ENCODE measurements around the gene EEFSEC.

The EEFSEC gene

GRCh38 chr3:128433837-128434165 lies 280.5 kb downstream of the EEFSEC start:
- DNase-seq, result no peak

- DNase-seq, result no peak
Observed at GRCh38 chr3:128434524-128434923, 281.2 kb downstream of the EEFSEC start.

- no peak for DNase-seq
Observed at GRCh38 chr3:128435058-128435457, 281.8 kb downstream of the EEFSEC start.

- DNase-seq, result no peak
Observed at GRCh38 chr3:128435561-128435960, 282.3 kb downstream of the EEFSEC start.

- no peak for DNase-seq
Observed at GRCh38 chr3:128436214-128436613, 282.9 kb downstream of the EEFSEC start.

- no peak for DNase-seq
Observed at GRCh38 chr3:128438488-128439072, 285.3 kb downstream of the EEFSEC start.

- DNase-seq, result no peak
Observed at GRCh38 chr3:128439226-128439625, 285.9 kb downstream of the EEFSEC start.

- no peak for DNase-seq
Observed at GRCh38 chr3:128442070-128442469, 288.8 kb downstream of the EEFSEC start.

GRCh38 chr3:128442949-128443348 lies 289.7 kb downstream of the EEFSEC start:
- DNase-seq, result no peak

GRCh38 chr3:128443771-128444170 lies 290.5 kb downstream of the EEFSEC start:
- no peak for DNase-seq

GRCh38 chr3:128445357-128445756 lies 292.1 kb downstream of the EEFSEC start:
- DNase-seq, result no peak

- no peak for DNase-seq
Observed at GRCh38 chr3:128446821-128447220, 293.5 kb downstream of the EEFSEC start.

GRCh38 chr3:128447561-128448013 lies 294.3 kb downstream of the EEFSEC start:
- DNase-seq, result no peak

GRCh38 chr3:128448491-128448890 lies 295.2 kb downstream of the EEFSEC start:
- peak; percentile 47 for DNase-seq

- DNase-seq, result no peak
Observed at GRCh38 chr3:128449111-128449638, 295.9 kb downstream of the EEFSEC start.

- DNase-seq, result no peak
Observed at GRCh38 chr3:128452120-128452519, 298.8 kb downstream of the EEFSEC start.

GRCh38 chr3:128452678-128453275 lies 299.5 kb downstream of the EEFSEC start:
- DNase-seq, result no peak

- DNase-seq, result no peak
Observed at GRCh38 chr3:128453501-128454309, 300.4 kb downstream of the EEFSEC start.

GRCh38 chr3:128454310-128454618 lies 301.0 kb downstream of the EEFSEC start:
- no peak for DNase-seq

GRCh38 chr3:128455116-128455515 lies 301.8 kb downstream of the EEFSEC start:
- DNase-seq, result no peak

GRCh38 chr3:128455786-128456748 lies 302.8 kb downstream of the EEFSEC start:
- no peak for DNase-seq

- no peak for DNase-seq
Observed at GRCh38 chr3:128456776-128457715, 303.8 kb downstream of the EEFSEC start.
